HG03039 (cell line): ENCODE measurements around the gene CLINT1.

Experiments used
- ATAC-seq: cut with Tn5 transposase; IDR thresholded peaks from one replicate; pipeline ENCODE4 v1.9.1; 2021; ENCODE audit warnings: mild to moderate bottlenecking, moderate library complexity; ENCODE audit not compliant: unreplicated experiment

Gene CLINT1

GRCh38 chr5:157821822-157822622 is 36.9 kb downstream of the CLINT1 start:
- no peak for ATAC-seq

- ATAC-seq: no peak
Measured at GRCh38 chr5:157821405-157821804, 37.5 kb downstream of the CLINT1 start.

DNA sequence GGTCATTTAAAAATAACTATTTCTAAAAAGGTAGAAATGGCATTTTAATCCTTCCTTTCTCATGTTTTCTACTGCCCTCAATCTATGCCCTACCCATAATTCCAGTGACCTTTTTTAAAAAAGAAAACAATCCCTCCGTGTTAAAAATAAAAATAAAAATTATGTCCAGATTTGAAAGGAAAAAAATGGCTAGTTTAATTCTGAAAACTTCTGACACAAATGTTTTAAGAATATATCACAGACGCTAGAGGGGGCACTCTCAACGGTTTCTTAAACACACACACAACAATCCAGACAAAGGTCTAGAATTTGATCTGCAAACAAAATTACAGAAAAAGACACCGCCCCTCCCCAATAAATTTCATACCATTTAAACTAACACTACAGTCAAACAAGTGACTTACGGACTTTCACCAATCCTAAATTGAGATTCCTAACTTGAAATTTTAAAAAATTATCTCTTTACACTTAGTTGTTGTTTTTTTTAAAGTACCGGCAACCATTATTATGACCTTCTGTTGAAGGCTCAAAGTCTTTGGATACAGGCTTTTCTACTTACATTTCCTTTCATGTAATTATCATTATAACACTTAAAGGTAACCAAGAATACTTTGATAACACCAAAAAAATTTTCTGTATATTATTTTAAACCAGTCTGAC is 38.2 kb downstream of the CLINT1 start:
- no peak for ATAC-seq

GRCh38 chr5:157819502-157820115 is 39.3 kb downstream of the CLINT1 start:
- ATAC-seq: no peak

DNA sequence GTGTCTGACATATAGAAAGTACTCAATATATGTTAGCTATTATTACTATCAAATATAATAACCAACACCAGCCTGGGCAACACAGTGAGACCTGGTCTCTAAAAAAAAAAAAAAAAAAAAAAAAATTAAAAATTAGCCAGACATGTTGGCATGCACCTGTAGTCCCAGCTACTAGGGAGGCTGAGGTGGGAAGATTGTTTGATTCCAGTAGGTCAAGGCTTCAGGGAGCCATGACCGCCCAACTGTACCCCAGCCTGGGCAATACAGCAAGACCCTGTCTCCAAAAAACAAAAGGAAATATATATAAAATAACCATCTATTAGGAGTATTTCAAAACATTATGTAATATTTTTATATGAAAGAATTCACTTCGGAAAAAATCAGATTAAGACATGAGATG is 40.6 kb downstream of the CLINT1 start:
- no peak for ATAC-seq

GRCh38 chr5:157817928-157818327 is 41.0 kb downstream of the CLINT1 start:
- ATAC-seq: no peak

- no peak for ATAC-seq
Measured at GRCh38 chr5:157817387-157817702, 41.6 kb downstream of the CLINT1 start.

GRCh38 chr5:157816682-157817386 is 42.1 kb downstream of the CLINT1 start:
- ATAC-seq: no peak

DNA sequence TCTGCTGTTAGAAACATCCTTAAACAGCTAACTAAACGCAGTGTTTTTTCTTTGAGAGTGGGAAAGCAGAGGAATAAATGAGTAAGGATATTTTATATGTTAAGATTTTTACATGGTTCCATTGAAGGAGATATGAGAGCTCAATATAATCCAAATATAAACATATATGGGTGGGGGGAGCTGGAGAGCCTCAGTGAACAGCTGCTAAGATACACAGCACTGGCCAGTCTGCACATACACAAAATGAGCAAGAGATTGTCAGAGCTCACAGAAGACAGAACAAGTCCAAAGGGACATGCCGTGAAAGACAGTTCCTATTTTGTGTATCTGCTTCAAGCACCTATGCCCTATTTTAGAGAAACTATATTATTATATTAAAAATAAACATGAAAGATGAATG is 46.9 kb downstream of the CLINT1 start:
- no peak for ATAC-seq

- ATAC-seq: no peak
Measured at GRCh38 chr5:157808043-157808442, 50.9 kb downstream of the CLINT1 start.

DNA sequence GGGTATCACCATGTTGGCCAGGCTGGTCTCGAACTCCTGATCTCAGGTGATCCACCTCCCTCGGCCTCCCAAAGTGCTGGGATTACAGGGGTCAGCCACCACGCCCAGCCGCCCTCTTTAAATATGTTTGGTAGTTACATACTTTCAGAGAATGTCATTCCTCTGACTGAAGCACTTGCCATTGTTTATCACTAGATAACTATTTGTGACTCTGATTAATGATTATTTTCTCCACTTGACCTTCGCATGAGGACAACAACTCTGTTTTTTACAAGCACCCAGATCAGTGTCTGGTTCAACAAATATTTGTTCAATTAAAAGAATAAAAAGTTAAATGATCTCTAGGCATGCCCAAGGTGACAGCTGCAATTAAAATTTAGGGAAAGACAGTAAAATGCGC is 56.2 kb downstream of the CLINT1 start:
- ATAC-seq: no peak

DNA sequence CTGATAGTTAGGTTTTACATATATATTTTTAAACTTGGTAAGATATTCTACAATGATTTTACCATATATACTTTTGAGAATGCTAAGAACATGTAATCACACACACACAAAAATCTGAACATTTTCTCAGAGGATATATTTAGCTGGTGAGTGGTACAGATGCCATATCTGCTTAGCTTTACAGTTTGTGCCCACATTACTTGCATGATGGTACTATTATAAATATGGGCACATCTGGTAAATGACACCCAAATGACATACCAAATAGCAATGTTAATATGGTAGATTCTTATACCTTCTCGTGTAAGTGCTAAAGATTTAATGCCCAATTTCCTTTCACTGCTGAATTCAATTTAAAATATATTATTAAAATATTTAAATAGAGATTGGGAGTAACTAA is 58.8 kb downstream of the CLINT1 start:
- ATAC-seq: no peak

DNA sequence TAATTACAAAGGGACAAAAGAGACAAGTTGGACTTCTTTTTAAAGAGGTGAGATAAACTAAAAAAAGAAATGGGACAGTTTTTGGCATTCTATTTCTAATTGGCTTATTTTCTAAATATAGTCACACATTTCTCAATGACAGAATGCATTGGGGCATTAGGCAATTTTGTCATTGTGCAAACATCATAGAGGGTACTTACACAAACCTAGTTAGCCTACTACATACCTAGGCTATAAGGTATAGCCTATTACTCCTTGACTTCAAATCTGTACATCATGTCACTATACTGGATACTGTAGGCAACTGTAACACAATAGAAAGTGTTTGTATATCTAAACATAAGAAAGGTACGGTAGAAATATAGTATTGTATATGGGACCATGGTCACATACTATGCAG is 59.4 kb downstream of the CLINT1 start:
- ATAC-seq: no peak

DNA sequence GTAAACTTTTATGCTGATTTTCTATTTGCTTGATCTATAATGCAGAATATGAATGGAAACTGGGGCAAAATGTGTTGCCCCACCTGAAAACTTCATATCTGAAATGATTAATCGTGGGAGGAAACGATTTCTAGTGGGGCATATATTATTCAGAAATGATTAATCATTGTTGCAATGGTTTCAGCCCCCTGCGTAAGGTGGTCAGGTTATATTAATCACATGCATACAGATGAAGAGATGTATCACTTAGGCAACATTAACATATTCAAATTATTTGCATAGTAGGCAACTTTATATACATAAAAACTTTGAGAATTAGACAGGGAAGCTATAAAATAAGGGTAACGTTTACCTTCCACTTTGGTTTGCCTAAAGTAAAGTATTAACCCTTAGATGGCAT is 65.6 kb downstream of the CLINT1 start:
- no peak for ATAC-seq

DNA sequence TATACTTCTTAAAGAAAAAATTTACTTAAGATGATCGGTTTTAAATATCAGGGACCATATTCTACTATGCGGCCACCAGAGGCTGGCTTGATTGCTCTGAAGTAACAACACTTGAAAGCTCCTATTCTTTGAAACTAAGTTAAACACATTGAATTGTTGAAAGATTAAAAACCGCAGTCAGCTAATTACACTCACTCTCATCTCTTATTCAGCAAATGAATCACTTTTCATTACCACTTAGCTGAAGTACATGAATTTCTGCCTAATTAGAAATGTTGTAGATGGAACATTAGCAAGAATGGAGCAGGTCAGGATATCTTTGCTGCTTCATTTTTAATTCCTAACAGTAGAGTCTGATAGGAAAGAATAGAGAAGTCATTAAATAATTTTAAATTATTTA is 73.1 kb downstream of the CLINT1 start:
- no peak for ATAC-seq

DNA sequence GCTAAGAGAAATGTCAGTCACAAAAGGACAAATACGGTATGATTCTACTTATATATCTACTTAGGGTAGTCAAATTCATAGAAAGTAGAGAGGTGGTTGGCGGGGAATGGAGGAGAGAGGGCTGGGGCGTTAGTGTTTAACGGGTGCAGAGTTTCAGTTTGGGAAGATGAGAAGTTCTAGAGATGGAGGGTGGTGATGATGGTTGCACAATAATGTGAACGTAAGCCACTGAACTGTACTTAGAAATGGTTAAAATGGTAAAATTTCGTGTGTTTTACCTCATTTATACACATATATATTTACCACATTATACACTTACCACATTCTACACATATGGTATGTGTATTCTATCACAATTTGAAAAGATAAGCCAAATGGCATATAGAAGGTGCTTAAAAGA is 79.7 kb downstream of the CLINT1 start:
- no peak for ATAC-seq

DNA sequence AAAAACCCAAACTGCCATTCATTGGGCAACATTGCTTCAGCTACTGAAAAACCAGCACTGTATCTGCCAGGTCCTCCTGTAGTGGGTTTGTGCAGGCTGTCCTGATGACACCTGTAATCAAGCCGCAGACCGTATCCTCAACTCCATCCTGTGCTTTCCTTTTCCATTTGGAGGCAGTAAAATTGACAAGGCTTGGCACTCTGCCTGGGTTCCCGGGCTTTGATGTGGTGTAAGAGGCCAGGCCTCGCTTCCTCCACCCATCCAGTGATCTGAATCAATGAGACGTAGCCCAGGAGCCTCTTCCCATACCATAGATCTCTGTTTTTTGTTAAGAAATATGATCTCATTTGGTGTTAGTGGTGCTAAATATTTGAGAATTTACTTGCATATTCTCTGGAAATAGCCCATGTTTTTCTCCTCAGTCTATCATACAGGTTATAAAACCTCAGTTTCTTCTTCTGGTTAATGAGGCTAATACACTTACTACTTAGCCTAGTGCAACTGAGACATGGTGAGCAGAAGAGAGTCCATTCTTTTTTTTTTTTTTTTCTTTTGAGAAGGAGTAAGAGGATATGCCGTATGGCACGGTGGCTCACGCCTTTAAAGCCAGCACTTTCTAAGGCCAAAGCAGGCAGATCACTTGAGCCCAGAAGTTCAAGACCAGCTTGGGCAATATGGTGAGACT is 80.7 kb downstream of the CLINT1 start:
- ATAC-seq: no peak

DNA sequence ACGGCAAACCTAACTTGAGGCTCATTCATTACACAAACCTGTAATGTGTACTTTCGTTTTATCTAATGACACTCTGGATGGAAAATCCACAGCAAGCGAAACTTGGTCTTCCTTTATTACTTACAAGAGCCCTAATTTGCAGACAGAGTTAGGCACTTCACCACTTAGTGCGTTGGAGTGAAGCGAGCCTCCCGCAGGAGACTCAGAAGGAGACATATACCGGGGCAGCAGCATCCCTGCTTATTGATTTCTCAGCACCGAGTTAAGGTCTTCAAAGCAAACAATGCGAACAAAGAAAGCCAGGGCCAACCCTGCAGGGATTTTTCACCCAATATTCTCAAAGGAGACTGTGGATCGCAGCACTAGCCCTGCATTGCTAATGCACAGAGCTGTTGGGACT is 86.8 kb downstream of the CLINT1 start:
- ATAC-seq: no peak

DNA sequence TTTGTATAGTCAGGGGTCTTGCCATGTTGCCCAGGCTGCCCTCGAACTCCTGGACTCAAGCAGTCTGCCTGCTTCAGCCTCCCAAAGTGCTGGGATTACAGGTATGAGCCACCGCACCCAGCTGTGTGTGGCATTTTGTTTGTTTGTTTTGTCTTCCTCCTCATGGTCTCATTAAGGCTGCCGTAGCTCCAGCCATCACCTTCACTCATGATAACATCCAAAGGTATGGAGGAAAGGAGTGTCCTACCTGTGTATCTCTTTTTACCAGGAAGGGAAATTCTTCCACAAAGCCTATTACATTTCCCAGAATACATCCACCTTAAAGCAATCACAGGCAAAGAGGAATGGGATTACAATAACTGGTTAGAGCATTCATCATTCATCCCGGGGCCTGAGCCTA is 88.3 kb downstream of the CLINT1 start:
- ATAC-seq: no peak

- no peak for ATAC-seq
Measured at GRCh38 chr5:157767689-157768088, 91.3 kb downstream of the CLINT1 start.

DNA sequence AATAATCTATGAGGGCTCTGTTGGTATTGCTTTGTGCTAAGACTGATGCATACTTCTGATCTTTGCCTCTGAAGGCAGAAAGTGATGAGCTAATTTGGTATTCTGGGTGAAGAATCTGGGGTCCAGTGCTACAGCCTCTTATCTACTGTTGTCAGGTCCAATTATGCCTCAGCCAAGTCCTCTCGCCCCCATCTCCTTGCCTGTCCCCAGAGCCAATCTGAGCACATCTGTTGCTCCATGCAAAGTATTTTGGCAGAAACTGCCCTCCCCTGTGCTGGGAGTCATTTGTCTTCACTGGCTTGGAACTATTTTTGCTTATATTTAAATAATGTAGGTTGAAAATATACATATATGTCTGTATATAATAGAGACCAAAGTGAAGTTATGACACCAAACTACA is 92.0 kb downstream of the CLINT1 start:
- no peak for ATAC-seq
